ENCODE measurements around the gene PIGN. TPM values are rescaled to one million over a fixed set of nuclear protein-coding genes. Genes with fewer than 3 reads are reported as not detected.

PIGN gene
- total RNA-seq, 2 donors from 2014 or later, result 38.2 to 48.8 TPM

GRCh38 chr18:62081761-62082294 is 105.0 kb downstream of the PIGN start:
- no peak overlapping the region for H3K4me3 Mint-ChIP-seq
- no peak overlapping the region for H3K4me3 ChIP-seq (ENCODE audit: low read length)
- TF ChIP-seq CTCF (conservative IDR thresholded peaks at IDR 0.05), result no peak
- no peaks in the 10 kb centered on the region for H3K4me1 ChIP-seq (ENCODE audit: control insufficient read depth, insufficient read depth, low read length)
- no peaks in the 10 kb centered on the region for H3K9me3 ChIP-seq (ENCODE audit: control insufficient read depth, low read length)
- H3K27ac ChIP-seq (ENCODE audit: low read depth, low read length), result no peak overlapping the region
- no CpG with 5 or more reads among the region's 1 CpG for WGBS, 2 experiments (ENCODE audit: insufficient coverage in 1 of 2, insufficient read length in 1 of 2)
- H3K9me3 Mint-ChIP-seq, result no peaks in the 10 kb centered on the region
- peaks cover 11% of the 10 kb centered on the region for H3K4me1 Mint-ChIP-seq
- peaks cover 6% of the 10 kb centered on the region for H3K36me3 Mint-ChIP-seq (ENCODE audit: low read depth)
- no peaks in the 10 kb centered on the region for H3K27me3 Mint-ChIP-seq (ENCODE audit: insufficient read depth)
- DNase-seq, result no peak
- no peaks in the 10 kb centered on the region for H3K27me3 ChIP-seq (ENCODE audit: control insufficient read depth, insufficient read depth, low read length, poor library complexity, severe bottlenecking)
- no peaks in the 10 kb centered on the region for H3K36me3 ChIP-seq (ENCODE audit: control insufficient read depth, insufficient read depth, low read length)
- no peak overlapping the region for H3K9ac ChIP-seq (ENCODE audit: extremely low read depth, low read length, poor library complexity, severe bottlenecking)
- no peak overlapping the region for H3K27ac Mint-ChIP-seq

GRCh38 chr18:62081248-62081647 is 105.6 kb downstream of the PIGN start:
- 90 to 100% methylated on average over 1 of the region's 1 CpG for WGBS, 2 experiments (ENCODE audit: insufficient coverage in 1 of 2, insufficient read length in 1 of 2)
- H3K4me1 Mint-ChIP-seq, result peaks cover 11% of the 10 kb centered on the region
- no peaks in the 10 kb centered on the region for H3K27me3 Mint-ChIP-seq (ENCODE audit: insufficient read depth)
- Histone ChIP-seq H3K36me3 (ENCODE audit: control insufficient read depth, insufficient read depth, low read length) (no peaks in the 10 kb centered on the region), H3K4me3 (ENCODE audit: low read length) (no peak overlapping the region), H3K9me3 (ENCODE audit: control insufficient read depth, low read length) (no peaks in the 10 kb centered on the region), H3K9ac (ENCODE audit: extremely low read depth, low read length, poor library complexity, severe bottlenecking) (no peak overlapping the region), H3K27ac (ENCODE audit: low read depth, low read length) (no peak overlapping the region), H3K4me1 (ENCODE audit: control insufficient read depth, insufficient read depth, low read length) (no peaks in the 10 kb centered on the region), H3K27me3 (ENCODE audit: control insufficient read depth, insufficient read depth, low read length, poor library complexity, severe bottlenecking) (no peaks in the 10 kb centered on the region)
- H3K4me3 Mint-ChIP-seq, result no peak overlapping the region
- no peaks in the 10 kb centered on the region for H3K9me3 Mint-ChIP-seq
- DNase-seq, result no peak
- no peak overlapping the region for H3K27ac Mint-ChIP-seq
- peaks cover 2% of the 10 kb centered on the region for H3K36me3 Mint-ChIP-seq (ENCODE audit: low read depth)
- no peak for TF ChIP-seq CTCF (conservative IDR thresholded peaks at IDR 0.05)

GRCh38 chr18:62080172-62080900 is 106.5 kb downstream of the PIGN start:
- no peak overlapping the region for H3K4me3 ChIP-seq (ENCODE audit: low read length)
- Mint-ChIP-seq H3K9me3 (no peaks in the 10 kb centered on the region), H3K4me3 (no peak overlapping the region), H3K27me3 (ENCODE audit: insufficient read depth) (no peaks in the 10 kb centered on the region), H3K36me3 (ENCODE audit: low read depth) (no peaks in the 10 kb centered on the region), H3K4me1 (peaks cover 11% of the 10 kb centered on the region), H3K27ac (no peak overlapping the region)
- DNase-seq, result no peak
- no peaks in the 10 kb centered on the region for H3K36me3 ChIP-seq (ENCODE audit: control insufficient read depth, insufficient read depth, low read length)
- H3K27me3 ChIP-seq (ENCODE audit: control insufficient read depth, insufficient read depth, low read length, poor library complexity, severe bottlenecking), result no peaks in the 10 kb centered on the region
- no peak for TF ChIP-seq CTCF (conservative IDR thresholded peaks at IDR 0.05)
- H3K9me3 ChIP-seq (ENCODE audit: control insufficient read depth, low read length), result no peaks in the 10 kb centered on the region
- no peak overlapping the region for H3K9ac ChIP-seq (ENCODE audit: extremely low read depth, low read length, poor library complexity, severe bottlenecking)
- H3K27ac ChIP-seq (ENCODE audit: low read depth, low read length), result no peak overlapping the region
- WGBS, 2 experiments (ENCODE audit: insufficient coverage in 1 of 2, insufficient read length in 1 of 2), result 85 to 95% methylated on average over 3 to 5 of the region's 5 CpGs
- H3K4me1 ChIP-seq (ENCODE audit: control insufficient read depth, insufficient read depth, low read length), result no peaks in the 10 kb centered on the region

Data from endodermal cell (in vitro differentiated cells).